ACC112 (cell line): Measurements from ENCODE around the gene GPX4.

Experiments
- H2AFZ ChIP-seq: fragments of 200-600 bp; sonication (generic); one replicate; pipeline ENCODE4 v1.6.0; 2017; ENCODE audit warnings: antibody characterized with exemption, low read length; ENCODE audit not compliant: unreplicated experiment
- H3K27ac ChIP-seq: fragments of 200-600 bp; sonication (generic); 2 replicates; pipeline ENCODE4 v1.5.1; 2014; ENCODE audit warnings: low read depth, mild to moderate bottlenecking, antibody characterized with exemption, low read length, moderate library complexity
- H3K27me3 ChIP-seq: fragments of 200-600 bp; sonication (generic); 2 replicates; pipeline ENCODE4 v1.6.1; 2014; ENCODE audit warnings: mild to moderate bottlenecking, antibody characterized with exemption, low read length, moderate library complexity, mixed read lengths; ENCODE audit not compliant: insufficient read depth
- H3K36me3 ChIP-seq: fragments of 200-600 bp; sonication (generic); 2 replicates; pipeline ENCODE4 v1.6.1; 2016; ENCODE audit warnings: mild to moderate bottlenecking, antibody characterized with exemption, low read length, moderate library complexity, mixed read lengths; ENCODE audit not compliant: insufficient read depth
- H3K4me1 ChIP-seq: fragments of 200-600 bp; sonication (generic); one replicate; pipeline ENCODE4 v1.6.1; 2016; ENCODE audit warnings: low read length, mixed read lengths; ENCODE audit not compliant: insufficient read depth, unreplicated experiment, control insufficient read depth
- H3K4me3 ChIP-seq: fragments of 200-600 bp; sonication (generic); 2 replicates; pipeline ENCODE4 v1.5.1; 2014; ENCODE audit warnings: mild to moderate bottlenecking, low read depth, low read length
- H3K79me2 ChIP-seq: fragments of 200-600 bp; sonication (generic); one replicate; pipeline ENCODE4 v1.6.0; 2016; ENCODE audit warnings: low read length; ENCODE audit not compliant: control insufficient read depth, unreplicated experiment, insufficient read depth

Gene GPX4

DNA sequence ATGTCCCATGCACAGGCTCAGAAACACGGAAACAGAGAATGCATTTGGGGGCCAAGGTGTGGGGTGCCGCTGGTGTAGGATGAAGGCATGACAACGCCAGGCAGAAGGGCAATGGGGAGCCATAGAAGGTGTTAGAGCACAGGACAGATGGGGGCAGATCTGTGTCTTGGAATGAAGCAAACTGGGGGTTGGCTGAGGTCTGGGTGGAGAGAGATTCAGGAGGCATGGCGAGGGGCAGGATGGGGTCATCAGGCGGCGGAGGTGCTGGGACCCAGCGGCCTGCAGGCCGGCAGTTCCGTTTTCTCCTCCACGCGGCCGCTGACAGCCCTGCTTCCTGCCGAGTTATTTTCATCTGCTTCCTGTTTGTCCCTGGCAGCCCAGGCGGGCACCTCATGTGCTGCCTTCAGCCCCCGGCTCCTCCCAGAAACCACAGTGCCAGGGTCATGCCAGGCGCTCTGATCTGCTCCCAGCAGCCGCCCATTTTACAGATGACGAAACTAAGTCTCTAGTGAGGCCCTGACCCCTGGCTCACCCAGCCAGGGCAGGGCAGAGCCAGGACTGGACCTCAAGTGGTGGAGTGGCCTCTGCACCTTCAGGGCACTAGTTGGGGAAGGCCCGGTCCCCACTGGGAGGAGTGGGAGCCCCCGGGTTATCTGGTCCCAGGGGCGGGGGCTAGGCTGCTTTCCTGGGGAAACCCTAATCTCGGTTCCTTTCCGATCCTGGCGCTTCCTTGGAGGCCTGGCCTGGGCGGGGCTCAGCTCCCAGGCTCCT is 34.6 kb upstream of the GPX4 start:
- Histone ChIP-seq H3K27ac (no peak overlapping the region), H3K4me3 (no peak overlapping the region)

GRCh38 chr19:1070576-1070930 is 33.2 kb upstream of the GPX4 start:
- H3K27me3 ChIP-seq = peaks cover 27% of the 10 kb centered on the region
- no peaks in the 10 kb centered on the region for H3K4me1 ChIP-seq
- no peak overlapping the region for H3K27ac ChIP-seq
- H3K4me3 ChIP-seq = 0 out of 2 replicates have a peak overlapping the region, but pooled peaks have one; percentile 2
- no peak overlapping the region for H2AFZ ChIP-seq
- no peaks in the 10 kb centered on the region for H3K36me3 ChIP-seq
- H3K79me2 ChIP-seq = no peaks in the 10 kb centered on the region

More for the DNA sequence above, 34.6 kb upstream of the GPX4 start:
- no peaks in the 10 kb centered on the region for H3K79me2 ChIP-seq
- H3K27me3 ChIP-seq = peaks cover 27% of the 10 kb centered on the region
- no peaks in the 10 kb centered on the region for H3K4me1 ChIP-seq
- H3K36me3 ChIP-seq = no peaks in the 10 kb centered on the region
- H2AFZ ChIP-seq = no peak overlapping the region

DNA sequence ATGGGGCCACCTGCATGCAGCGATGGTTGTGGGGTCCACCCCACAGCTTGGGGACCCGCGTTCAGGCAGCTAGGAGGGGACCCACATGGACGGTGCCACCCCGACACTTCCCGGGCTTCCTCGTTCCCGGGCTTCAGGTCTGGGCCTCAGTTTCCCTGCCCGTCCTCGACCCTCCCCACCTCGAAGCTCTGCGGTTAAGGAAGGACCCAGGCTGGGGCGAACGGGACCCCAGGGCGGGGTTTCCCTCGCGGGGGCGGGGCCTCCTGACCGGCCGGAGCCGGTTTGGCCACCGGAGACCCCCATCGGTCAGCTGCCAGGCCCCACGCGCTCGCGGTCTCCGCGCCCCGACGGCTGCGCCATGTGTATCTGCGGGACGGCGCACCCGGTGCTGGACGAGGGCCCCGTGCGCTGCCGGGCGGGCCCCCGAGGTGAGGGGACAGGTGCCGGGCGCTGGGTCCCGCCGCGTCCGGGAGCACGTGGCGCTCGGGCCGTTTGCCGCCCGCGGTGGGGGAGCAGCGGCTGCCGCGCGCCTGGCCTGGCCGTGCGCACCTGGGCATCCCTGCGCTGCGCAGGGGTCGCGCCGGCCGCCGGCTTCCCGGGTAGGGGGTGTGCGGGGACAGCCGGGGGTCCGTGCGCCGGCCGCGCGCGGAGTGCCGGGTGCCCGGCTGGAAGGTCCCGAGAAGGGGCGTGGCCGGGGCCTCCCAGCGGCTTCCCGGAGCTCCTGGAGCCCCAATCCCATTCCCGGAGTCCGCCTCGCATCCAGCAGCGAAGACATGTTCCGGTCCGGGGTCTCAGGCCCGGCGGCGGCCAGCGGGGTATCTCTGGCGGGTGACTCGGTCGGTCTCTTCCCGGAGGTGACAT is 32.6 kb upstream of the GPX4 start:
- H3K79me2 ChIP-seq = no peaks in the 10 kb centered on the region
- no peaks in the 10 kb centered on the region for H3K36me3 ChIP-seq
- H2AFZ ChIP-seq = no peak overlapping the region
- H3K27ac ChIP-seq = no peak overlapping the region
- no peaks in the 10 kb centered on the region for H3K4me1 ChIP-seq
- H3K4me3 ChIP-seq = peak overlapping the region; percentile 43; the same call in 1 of the 2 replicates
- H3K27me3 ChIP-seq = peaks cover 27% of the 10 kb centered on the region

DNA sequence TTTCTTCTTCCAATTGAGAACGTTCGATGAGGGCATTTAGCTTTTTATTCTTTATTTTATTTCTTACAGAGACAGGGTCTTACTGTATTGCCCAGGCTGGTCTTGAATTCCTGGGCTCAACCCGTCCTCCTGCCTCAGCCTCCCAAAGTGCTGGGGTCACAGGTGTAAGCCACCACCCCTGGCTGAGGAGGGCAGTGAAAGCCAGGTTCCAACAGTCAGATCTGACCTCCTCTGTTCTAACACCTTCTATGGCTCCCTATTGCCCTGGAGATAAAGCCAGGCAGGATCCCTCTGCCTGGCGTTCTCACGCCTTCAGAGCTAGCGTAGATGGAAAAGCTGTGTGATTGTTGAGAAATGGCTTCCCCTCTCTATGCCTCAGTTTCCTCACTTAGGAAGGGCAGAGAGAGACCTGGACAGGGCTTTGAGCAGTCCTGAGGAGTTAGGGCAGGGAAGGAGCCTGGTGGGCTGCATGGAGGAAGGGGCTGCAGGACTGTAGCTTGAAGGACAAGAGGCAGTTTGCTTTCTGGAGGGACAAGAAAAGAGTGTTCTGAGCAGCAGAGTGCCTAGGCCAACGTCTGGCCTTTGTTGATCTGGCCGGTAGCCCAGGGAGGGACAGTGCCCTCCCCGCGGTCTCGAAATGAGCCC is 31.3 kb upstream of the GPX4 start:
- no peak overlapping the region for H3K27ac ChIP-seq

GRCh38 chr19:1073063-1073955 is 30.5 kb upstream of the GPX4 start:
- no peak overlapping the region for H3K27ac ChIP-seq
- H3K36me3 ChIP-seq = no peaks in the 10 kb centered on the region
- no peak overlapping the region for H2AFZ ChIP-seq
- peaks cover 11% of the 10 kb centered on the region for H3K27me3 ChIP-seq
- no peaks in the 10 kb centered on the region for H3K79me2 ChIP-seq
- no peak overlapping the region for H3K4me3 ChIP-seq
- H3K4me1 ChIP-seq = no peaks in the 10 kb centered on the region

More for the DNA sequence above, 31.3 kb upstream of the GPX4 start:
- no peak overlapping the region for H3K4me3 ChIP-seq
- peaks cover 17% of the 10 kb centered on the region for H3K27me3 ChIP-seq
- H2AFZ ChIP-seq = no peak overlapping the region
- H3K36me3 ChIP-seq = no peaks in the 10 kb centered on the region
- no peaks in the 10 kb centered on the region for H3K4me1 ChIP-seq
- H3K79me2 ChIP-seq = no peaks in the 10 kb centered on the region

GRCh38 chr19:1073956-1074517 is 29.8 kb upstream of the GPX4 start:
- Histone ChIP-seq H3K4me3 (no peak overlapping the region), H2AFZ (no peak overlapping the region), H3K79me2 (no peaks in the 10 kb centered on the region), H3K27me3 (peaks cover 11% of the 10 kb centered on the region), H3K27ac (no peak overlapping the region), H3K36me3 (no peaks in the 10 kb centered on the region), H3K4me1 (no peaks in the 10 kb centered on the region)

GRCh38 chr19:1074544-1075283 is 29.1 kb upstream of the GPX4 start:
- no peak overlapping the region for H2AFZ ChIP-seq
- H3K4me1 ChIP-seq = no peaks in the 10 kb centered on the region
- H3K36me3 ChIP-seq = no peaks in the 10 kb centered on the region
- no peak overlapping the region for H3K27ac ChIP-seq
- peaks cover 7% of the 10 kb centered on the region for H3K27me3 ChIP-seq
- no peaks in the 10 kb centered on the region for H3K79me2 ChIP-seq
- H3K4me3 ChIP-seq = no peak overlapping the region

DNA sequence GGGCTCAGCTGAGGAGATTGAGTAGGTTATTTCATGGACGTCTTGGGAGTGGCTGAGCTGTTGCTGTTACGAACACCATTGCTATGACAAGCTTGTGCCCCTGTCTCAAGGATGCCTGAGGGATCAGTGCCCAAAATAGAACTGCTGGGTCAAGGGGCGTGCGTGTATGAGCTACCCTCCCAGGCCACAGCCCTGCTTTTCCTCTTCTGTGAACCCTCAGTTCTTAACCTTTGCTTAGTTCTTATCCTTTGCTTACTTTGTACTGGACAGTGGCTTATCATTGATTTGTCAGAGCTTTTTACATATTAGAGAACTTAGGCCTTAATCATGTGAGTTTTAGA is 27.8 kb upstream of the GPX4 start:
- Histone ChIP-seq H3K36me3 (no peaks in the 10 kb centered on the region), H3K27ac (no peak overlapping the region), H2AFZ (no peak overlapping the region), H3K4me3 (no peak overlapping the region), H3K4me1 (no peaks in the 10 kb centered on the region), H3K27me3 (peaks cover 2% of the 10 kb centered on the region; the same call in 1 of the 2 replicates), H3K79me2 (no peaks in the 10 kb centered on the region)

DNA sequence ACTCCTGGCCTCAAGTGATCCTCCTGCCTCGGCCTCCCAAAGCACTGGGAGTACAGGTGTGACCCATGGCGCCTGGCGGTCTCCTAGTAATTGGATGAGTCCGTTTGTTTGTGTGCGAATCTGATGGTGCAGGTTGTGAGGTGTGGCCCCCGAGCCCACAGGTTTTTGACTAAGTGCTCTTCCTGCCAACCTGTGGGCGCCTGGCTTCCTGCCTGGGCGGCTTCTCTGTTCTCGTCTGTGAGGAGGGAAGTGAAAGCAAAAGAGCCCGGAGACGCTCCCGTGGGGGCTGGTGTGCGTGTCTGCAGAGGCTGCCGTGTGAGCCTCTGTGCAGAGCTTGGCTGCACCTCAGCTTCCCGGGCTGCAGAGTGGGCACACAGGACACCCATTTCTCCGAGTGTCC is 26.8 kb upstream of the GPX4 start:
- Histone ChIP-seq H3K4me3 (no peak overlapping the region), H3K27ac (no peak overlapping the region), H3K27me3 (no peaks in the 10 kb centered on the region), H3K36me3 (no peaks in the 10 kb centered on the region), H2AFZ (no peak overlapping the region), H3K4me1 (no peaks in the 10 kb centered on the region), H3K79me2 (no peaks in the 10 kb centered on the region)
